Daoy (cell line): ENCODE measurements around the gene NADK2. TPM values are rescaled to one million over a fixed set of nuclear protein-coding genes. Genes with fewer than 3 reads are reported as not detected.
"Not testable (repeated sequence)": the region's sequence is repeated elsewhere in the genome, so short reads cannot be mapped to it uniquely, and the experiment has no call there.

Source experiments
- DNase-seq: peaks from one replicate; pipeline ENCODE4 v3.0.0-alpha.2; 2015; ENCODE audit warnings: low read depth
- total RNA-seq: library from RNA; depleted of rRNA; stranded (reverse); fragments of >200 nt; shearing (Covaris generic); gene quantifications from 2 replicates; pipeline ENCODE4 v1.2.3, GENCODE V29; 2014; rRNA removed

NADK2 gene
- 21.2 and 22.1 TPM in 2 replicates for total RNA-seq

- DNase-seq = peak; percentile 95
Observed at GRCh38 chr5:36241631-36242533, at the start of gene NADK2. Gene NADK2 (minus strand): TSS chr5:36241925. CDS start chr5:36241798, 127 bp downstream.

- DNase-seq = no peak
Observed at GRCh38 chr5:36285837-36286615, 44.3 kb upstream of the NADK2 start.

- not testable (repeated sequence) for DNase-seq
Observed at GRCh38 chr5:36283775-36284174, 42.0 kb upstream of the NADK2 start.

GRCh38 chr5:36281626-36282025, 39.9 kb upstream of the NADK2 start:
- no peak for DNase-seq

GRCh38 chr5:36279054-36279698, 37.5 kb upstream of the NADK2 start:
- DNase-seq = peak; percentile 21

- DNase-seq = no peak
Observed at GRCh38 chr5:36277521-36278176, 35.9 kb upstream of the NADK2 start.

- no peak for DNase-seq
Observed at GRCh38 chr5:36276864-36277263, 35.1 kb upstream of the NADK2 start.

- DNase-seq = no peak
Observed at GRCh38 chr5:36273809-36274526, 32.2 kb upstream of the NADK2 start.

GRCh38 chr5:36272136-36272690, 30.5 kb upstream of the NADK2 start:
- no peak for DNase-seq

GRCh38 chr5:36270876-36271575, 29.3 kb upstream of the NADK2 start:
- DNase-seq = no peak

GRCh38 chr5:36270175-36270574, 28.4 kb upstream of the NADK2 start:
- DNase-seq = no peak

- no peak for DNase-seq
Observed at GRCh38 chr5:36269478-36269877, 27.8 kb upstream of the NADK2 start.

GRCh38 chr5:36267905-36268304, 26.2 kb upstream of the NADK2 start:
- DNase-seq = no peak

- DNase-seq = no peak
Observed at GRCh38 chr5:36264202-36264760, 22.6 kb upstream of the NADK2 start.

- DNase-seq = no peak
Observed at GRCh38 chr5:36261186-36261585, 19.5 kb upstream of the NADK2 start.

- no peak for DNase-seq
Observed at GRCh38 chr5:36253575-36253974, 11.8 kb upstream of the NADK2 start.

- no peak for DNase-seq
Observed at GRCh38 chr5:36252722-36253365, 11.1 kb upstream of the NADK2 start.

- DNase-seq = no peak
Observed at GRCh38 chr5:36251218-36251617, 9.5 kb upstream of the NADK2 start.

- DNase-seq = no peak
Observed at GRCh38 chr5:36250427-36250826, 8.7 kb upstream of the NADK2 start.
